Heart left ventricle (tissue), 16 donors: ENCODE measurements around the gene HPN. TPM values are rescaled to one million over a fixed set of nuclear protein-coding genes. Genes with fewer than 3 reads are reported as not detected.

Source experiments
- ATAC-seq, 4 donors: fragments of 200-7000 bp; cut with Tn5 transposase; one replicate each; pipeline ENCODE4 v1.9.1; 2020 to 2022; ENCODE audit warnings: moderate library complexity in 4 of 4, mild to moderate bottlenecking in 3 of 4, moderate number of reproducible peaks in 1 of 4
- DNase-seq, 5 donors: peaks; one replicate each; pipeline ENCODE4 v3.0.0-alpha.2; 2020
- H3K27ac ChIP-seq, 12 donors: fragments of 200-600 bp; sonication (generic) in 4 of 12; one replicate each; pipeline versions ENCODE4 v1.5.0 to v1.8.0; 2016 to 2022; ENCODE audit warnings: mild to moderate bottlenecking in 2 of 12
- H3K27me3 ChIP-seq, 9 donors: fragments of 200-600 bp; sonication (generic) in 2 of 9; one replicate each; pipeline versions ENCODE4 v1.5.1 to v1.8.0; 2016 to 2022; ENCODE audit warnings: mild to moderate bottlenecking in 3 of 9
- H3K36me3 ChIP-seq, 9 donors: fragments of 200-600 bp; sonication (generic) in 2 of 9; one replicate each; pipeline versions ENCODE4 v1.5.0 to v1.8.0; 2018 to 2022; ENCODE audit warnings: mild to moderate bottlenecking in 2 of 9
- H3K4me1 ChIP-seq, 12 donors: fragments of 200-600 bp; sonication (generic) in 4 of 12; one replicate each; pipeline versions ENCODE4 v1.5.0 to v1.8.0; 2016 to 2022; ENCODE audit warnings: mild to moderate bottlenecking in 3 of 12
- H3K4me3 ChIP-seq, 12 donors: fragments of 200-600 bp; sonication (generic) in 4 of 12; one replicate each; pipeline versions ENCODE4 v1.5.0 to v1.8.0; 2017 to 2022; ENCODE audit warnings: mild to moderate bottlenecking in 9 of 12, moderate library complexity in 4 of 12
- H3K9me3 ChIP-seq, 12 donors: fragments of 200-600 bp; sonication (generic) in 4 of 12; one replicate each; pipeline versions ENCODE4 v1.5.0 to v1.8.0; 2016 to 2022; ENCODE audit warnings: mild to moderate bottlenecking in 1 of 12
- POLR2A ChIP-seq, 2 donors: fragments of 450-650 bp; IDR thresholded peaks; one replicate each; pipeline ENCODE4 v1.6.1; 2017; ENCODE audit warnings: antibody characterized with exemption in 2 of 2, mild to moderate bottlenecking in 2 of 2, moderate library complexity in 2 of 2
- WGBS, 4 donors: extraction: QIAGEN DNeasy Blood & Tissue Kit in 2 of 4; methylation state at CpG; one replicate each; pipeline versions ENCODE4 v1.1.5 to v1.1.7; 2013 to 2018; 5-methylcytosine and 5-hydroxymethylcytosine counted together
- intact Hi-C, 10 donors: fragments of 100-400 bp; cut with DNase I; formaldehyde crosslinking; loops; one replicate each; pipeline versions ENCODE4 v1.11.1 to v1.14.2; 2022
- polyA plus RNA-seq, 2 donors: library from polyadenylated mRNA; stranded (reverse); fragments of 200-250 nt; gene quantifications; one replicate each; pipeline ENCODE4 v1.2.3, GENCODE V29; 2013
- total RNA-seq, 9 donors: library from RNA; depleted of rRNA in 2 of 9; stranded (reverse); fragments of >200 nt in 2 of 9; fragmentation: NEBNext Ultra II Directional in 3 of 9; extraction: Animal tissue kit (Norgen Biotek cat#: 25700) in 3 of 9; gene quantifications; one replicate each; pipeline versions ENCODE4 v1.1.0 to v1.2.4, GENCODE V29; 2016 to 2023
- TF ChIP-seq, protein P1 (sequence below), 12 donors: fragments of 200-600 bp; sonication (generic) in 4 of 12; IDR thresholded peaks; one replicate each; pipeline versions ENCODE4 v1.5.0 to v1.8.0; 2018 to 2022; ENCODE audit warnings: antibody characterized with exemption in 12 of 12, mild to moderate bottlenecking in 5 of 12
- donor health status: ischemic (EF 13 %, LVEDD 7.1; RV severe dilation, severe dysfunction).
- donor health status: healthy with polysubstance abuse.
- donor health status: DM: no; HTN: yes; CAD: no.
- donor health status: DM: no; HTN: no; CAD: no.
- donor health status: ischemic (EF 25% LVEDD 6.9; RV normal size, moderate dysfunction).
- donor health status: ischemic (EF 25% LVEDD 5.7; RV mildly dilated, moderate dysfunction).
- donor health status: healthy.
- donor health status: DM: yes; HTN: yes; CAD: no.
- donor health status: ischemic (EF 35%, LVEDD 5.7; RV mildly dilated, moderate dysfunction).
- donor health status: nonischemic (EF 11% LVEDD 7.7; RV severe dilation, severe dysfunction).
- donor health status: DM: yes; HTN: yes; CAD: no.
- donor health status: PGD.
- donor health status: ischemic (EF 29% LVEDD 5.4; RV normal size, mild dysfunction).
- donor health status: nonischemic (EF 23%, LVEDD 6.1; RV moderate dilation, normal function).

HPN gene
- total and polyA plus RNA-seq, 11 donors: 0.80 to 13.4 (median 3.2) TPM

DNA sequence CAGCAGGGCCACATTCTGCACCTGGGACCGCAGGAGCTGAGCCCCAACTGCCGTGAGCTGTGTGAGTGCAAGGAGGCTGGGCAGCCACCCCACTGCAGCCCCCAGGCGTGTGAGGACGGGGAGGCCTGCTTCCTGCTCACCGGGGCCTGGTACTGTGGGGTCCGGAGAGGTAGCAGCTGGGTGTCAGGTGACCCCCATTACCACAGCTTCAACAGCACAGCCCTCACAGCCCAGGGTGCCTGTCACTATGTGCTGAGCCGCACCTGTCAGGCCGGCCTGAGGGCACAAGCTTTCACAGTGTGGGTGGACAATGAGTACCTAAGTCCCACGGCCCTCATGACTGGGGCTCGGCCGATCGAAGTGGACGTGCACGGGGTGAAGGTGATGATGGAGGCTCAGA lies 38.3 kb downstream of the HPN start:
- DNase-seq (no peak), ATAC-seq (no peak)
- no peak overlapping the region for H3K27ac ChIP-seq
- no peaks in the 10 kb centered on the region for H3K9me3 ChIP-seq
- no peak for TF ChIP-seq POLR2A (IDR thresholded peaks at IDR 0.05)
- TF ChIP-seq, protein P1, sequence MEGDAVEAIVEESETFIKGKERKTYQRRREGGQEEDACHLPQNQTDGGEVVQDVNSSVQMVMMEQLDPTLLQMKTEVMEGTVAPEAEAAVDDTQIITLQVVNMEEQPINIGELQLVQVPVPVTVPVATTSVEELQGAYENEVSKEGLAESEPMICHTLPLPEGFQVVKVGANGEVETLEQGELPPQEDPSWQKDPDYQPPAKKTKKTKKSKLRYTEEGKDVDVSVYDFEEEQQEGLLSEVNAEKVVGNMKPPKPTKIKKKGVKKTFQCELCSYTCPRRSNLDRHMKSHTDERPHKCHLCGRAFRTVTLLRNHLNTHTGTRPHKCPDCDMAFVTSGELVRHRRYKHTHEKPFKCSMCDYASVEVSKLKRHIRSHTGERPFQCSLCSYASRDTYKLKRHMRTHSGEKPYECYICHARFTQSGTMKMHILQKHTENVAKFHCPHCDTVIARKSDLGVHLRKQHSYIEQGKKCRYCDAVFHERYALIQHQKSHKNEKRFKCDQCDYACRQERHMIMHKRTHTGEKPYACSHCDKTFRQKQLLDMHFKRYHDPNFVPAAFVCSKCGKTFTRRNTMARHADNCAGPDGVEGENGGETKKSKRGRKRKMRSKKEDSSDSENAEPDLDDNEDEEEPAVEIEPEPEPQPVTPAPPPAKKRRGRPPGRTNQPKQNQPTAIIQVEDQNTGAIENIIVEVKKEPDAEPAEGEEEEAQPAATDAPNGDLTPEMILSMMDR (IDR thresholded peaks at IDR 0.05): no peak
- intact Hi-C loops: no loop called here
- no peaks in the 10 kb centered on the region for H3K36me3 ChIP-seq
- H3K27me3 ChIP-seq: no peaks in the 10 kb centered on the region
- WGBS, 4 donors: 83 to 91% (median 86%) methylated on average over 9 to 14 of the region's 14 CpGs
- H3K4me1 ChIP-seq: no peaks in the 10 kb centered on the region
- no peak overlapping the region for H3K4me3 ChIP-seq

DNA sequence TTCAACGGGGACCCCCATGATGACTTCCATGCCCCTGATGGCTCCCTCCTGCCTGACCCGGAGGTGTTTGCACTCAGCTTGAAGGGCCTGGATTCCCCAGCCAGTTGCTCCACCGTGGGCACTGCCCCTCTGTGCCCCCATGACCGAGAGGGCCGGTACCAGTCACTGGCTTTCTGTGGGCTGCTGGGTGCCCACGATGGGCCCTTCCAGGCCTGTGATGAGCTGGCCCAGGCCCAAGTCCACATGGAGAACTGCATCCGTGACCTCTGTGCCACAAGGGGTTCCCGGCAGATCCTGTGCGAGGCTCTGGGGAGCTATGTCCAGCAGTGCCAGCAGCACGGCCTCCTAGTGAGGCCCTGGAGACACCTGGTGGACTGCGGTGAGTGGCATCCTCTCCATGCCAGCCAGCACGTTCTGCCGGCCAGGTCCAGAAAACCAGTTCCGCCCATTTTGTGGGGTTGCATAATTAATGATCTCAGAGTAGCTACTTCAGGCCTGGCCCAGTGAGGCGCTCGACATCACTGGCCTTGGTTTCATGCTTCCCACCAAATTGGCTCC lies 39.2 kb downstream of the HPN start:
- no peak for TF ChIP-seq POLR2A (IDR thresholded peaks at IDR 0.05)
- TF ChIP-seq, protein P1 (IDR thresholded peaks at IDR 0.05): no peak
- H3K4me1 ChIP-seq: no peaks in the 10 kb centered on the region
- WGBS, 4 donors: 77 to 90% (median 79%) methylated on average over 11 to 16 of the region's 16 CpGs
- H3K4me3 ChIP-seq: no peak overlapping the region
- no peaks in the 10 kb centered on the region for H3K9me3 ChIP-seq
- ATAC-seq (no peak), DNase-seq (no peak)
- H3K36me3 ChIP-seq: no peaks in the 10 kb centered on the region
- intact Hi-C loops: no loop called here
- H3K27ac ChIP-seq: no peak overlapping the region
- no peaks in the 10 kb centered on the region for H3K27me3 ChIP-seq

DNA sequence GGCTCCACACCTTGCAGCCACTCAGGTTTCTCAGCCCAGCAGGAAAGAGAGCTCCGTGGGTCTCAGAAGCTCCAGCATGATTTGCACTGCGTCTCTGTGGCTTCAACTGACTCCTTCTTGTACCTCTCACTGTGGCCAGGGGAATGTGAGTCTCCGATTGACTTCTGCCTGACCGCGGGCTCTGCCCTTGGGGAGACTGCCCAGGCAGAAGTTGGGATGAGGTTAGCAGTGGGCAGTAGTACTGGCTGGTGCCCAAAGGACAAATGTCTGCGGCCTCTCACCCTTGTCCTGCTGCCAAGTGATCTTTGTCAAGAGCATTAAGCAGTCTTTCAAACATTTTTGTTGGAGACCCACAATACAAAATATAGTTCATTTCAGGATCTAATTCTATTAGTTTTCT lies 39.7 kb downstream of the HPN start:
- WGBS, 4 donors: 81 to 100% (median 84%) methylated on average over 1 to 6 of the region's 6 CpGs
- ATAC-seq: no peak

DNA sequence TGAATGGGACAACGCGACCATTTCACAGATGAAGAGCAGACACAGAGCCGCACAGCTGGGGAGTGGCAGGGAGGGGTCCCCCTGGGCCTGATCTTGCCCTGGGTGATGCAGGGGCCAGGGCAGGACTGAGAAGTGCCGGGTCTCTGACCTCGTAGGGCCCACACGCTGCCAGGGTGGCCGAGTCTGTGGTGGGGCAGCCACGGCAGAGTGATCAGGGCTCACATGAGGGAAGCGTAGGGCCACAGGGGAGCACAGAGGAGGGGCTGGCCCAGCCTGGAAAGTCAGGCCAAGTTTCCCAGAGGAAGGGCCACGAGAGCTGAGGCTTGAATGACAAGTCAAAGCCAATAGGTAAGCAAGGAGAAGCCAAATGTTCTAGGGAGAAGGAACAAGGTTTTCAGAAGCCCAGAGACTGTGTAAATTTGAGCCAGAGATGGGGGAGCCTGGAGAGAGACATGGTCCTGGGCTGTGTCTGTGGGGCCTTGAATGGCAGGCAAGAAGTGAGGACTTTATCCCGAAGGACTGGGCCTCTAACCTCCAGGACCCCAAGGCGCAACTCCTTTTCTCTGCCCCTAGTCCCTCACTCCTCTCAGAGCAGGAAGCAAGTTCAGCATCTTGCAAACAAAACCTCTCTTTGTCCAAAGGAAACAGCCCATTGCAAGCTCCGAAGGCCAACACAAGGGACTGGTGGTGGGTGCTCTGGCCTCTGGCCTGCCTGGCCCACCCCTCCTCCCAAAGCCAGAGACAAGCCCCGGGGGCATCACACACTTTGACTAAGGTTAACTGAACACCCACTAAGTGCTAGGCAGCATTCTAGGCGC lies 42.4 kb downstream of the HPN start:
- Histone ChIP-seq H3K9me3 (no peaks in the 10 kb centered on the region), H3K4me1 (no peaks in the 10 kb centered on the region), H3K36me3 (no peaks in the 10 kb centered on the region), H3K27ac (no peak overlapping the region), H3K4me3 (no peak overlapping the region), H3K27me3 (no peaks in the 10 kb centered on the region)
- 81 to 82% (median 81%) methylated on average over 9 to 15 of the region's 15 CpGs for WGBS, 4 donors
- intact Hi-C loops: no loop called here
- no peak for DNase-seq
- TF ChIP-seq, protein P1 (IDR thresholded peaks at IDR 0.05): no peak
- no peak for TF ChIP-seq POLR2A (IDR thresholded peaks at IDR 0.05)
- no peak for ATAC-seq

More for the DNA sequence above, 39.7 kb downstream of the HPN start:
- Histone ChIP-seq H3K9me3 (no peaks in the 10 kb centered on the region), H3K27ac (no peak overlapping the region), H3K36me3 (no peaks in the 10 kb centered on the region), H3K4me3 (no peak overlapping the region), H3K27me3 (no peaks in the 10 kb centered on the region), H3K4me1 (no peaks in the 10 kb centered on the region)
- no peak for DNase-seq
- intact Hi-C loops: no loop called here
- TF ChIP-seq POLR2A (IDR thresholded peaks at IDR 0.05): no peak
- TF ChIP-seq, protein P1 (IDR thresholded peaks at IDR 0.05): no peak
